GM23338 (cell line): ENCODE data around the gene MALRD1.

ENCODE experiments used
- CTCF ChIP-seq, 2 experiments: fragments of 200-600 bp in 1 of 2; sonication (generic) in 1 of 2; conservative IDR thresholded peaks; 2 replicates each; pipeline versions ENCODE4 v1.5.1 to v1.6.1; 2016 to 2017; ENCODE audit warnings: antibody characterized with exemption in 2 of 2, low read depth in 2 of 2, mild to moderate bottlenecking in 2 of 2, moderate library complexity in 1 of 2
- EZH2 ChIP-seq: fragments of 200-600 bp; sonication (generic); IDR thresholded peaks from one replicate; pipeline ENCODE4 v1.8.0; 2017; ENCODE audit warnings: antibody characterized with exemption, mild to moderate bottlenecking, low read depth; ENCODE audit not compliant: unreplicated experiment
- EZH2phosphoT487 ChIP-seq: fragments of 200-600 bp; sonication (generic); IDR thresholded peaks from one replicate; pipeline ENCODE4 v1.8.1; 2018; ENCODE audit warnings: antibody characterized with exemption; ENCODE audit not compliant: unreplicated experiment
- JUNB ChIP-seq: IDR thresholded peaks from one replicate; pipeline ENCODE4 v1.6.1; 2016; ENCODE audit warnings: antibody characterized with exemption; ENCODE audit not compliant: unreplicated experiment
- POLR2AphosphoS5 ChIP-seq: IDR thresholded peaks from 2 replicates; pipeline ENCODE4 v1.6.1; 2016; ENCODE audit warnings: antibody characterized with exemption, low read depth
- TF ChIP-seq, protein P1 (sequence below): IDR thresholded peaks from one replicate; pipeline ENCODE4 v1.6.1; 2018; ENCODE audit warnings: antibody characterized with exemption; ENCODE audit not compliant: unreplicated experiment
- TF ChIP-seq, protein P2 (sequence below): IDR thresholded peaks from 2 replicates; pipeline ENCODE4 v1.6.1; 2016; ENCODE audit warnings: antibody characterized with exemption

- TF ChIP-seq CTCF (conservative IDR thresholded peaks at IDR 0.05; ENCODE audit: low read depth in 2 of 2) (peak; percentile 75 to 91), JUNB (no peak), EZH2phosphoT487 (no peak), EZH2 (no peak), POLR2AphosphoS5 (no peak)
- TF ChIP-seq, protein P1, sequence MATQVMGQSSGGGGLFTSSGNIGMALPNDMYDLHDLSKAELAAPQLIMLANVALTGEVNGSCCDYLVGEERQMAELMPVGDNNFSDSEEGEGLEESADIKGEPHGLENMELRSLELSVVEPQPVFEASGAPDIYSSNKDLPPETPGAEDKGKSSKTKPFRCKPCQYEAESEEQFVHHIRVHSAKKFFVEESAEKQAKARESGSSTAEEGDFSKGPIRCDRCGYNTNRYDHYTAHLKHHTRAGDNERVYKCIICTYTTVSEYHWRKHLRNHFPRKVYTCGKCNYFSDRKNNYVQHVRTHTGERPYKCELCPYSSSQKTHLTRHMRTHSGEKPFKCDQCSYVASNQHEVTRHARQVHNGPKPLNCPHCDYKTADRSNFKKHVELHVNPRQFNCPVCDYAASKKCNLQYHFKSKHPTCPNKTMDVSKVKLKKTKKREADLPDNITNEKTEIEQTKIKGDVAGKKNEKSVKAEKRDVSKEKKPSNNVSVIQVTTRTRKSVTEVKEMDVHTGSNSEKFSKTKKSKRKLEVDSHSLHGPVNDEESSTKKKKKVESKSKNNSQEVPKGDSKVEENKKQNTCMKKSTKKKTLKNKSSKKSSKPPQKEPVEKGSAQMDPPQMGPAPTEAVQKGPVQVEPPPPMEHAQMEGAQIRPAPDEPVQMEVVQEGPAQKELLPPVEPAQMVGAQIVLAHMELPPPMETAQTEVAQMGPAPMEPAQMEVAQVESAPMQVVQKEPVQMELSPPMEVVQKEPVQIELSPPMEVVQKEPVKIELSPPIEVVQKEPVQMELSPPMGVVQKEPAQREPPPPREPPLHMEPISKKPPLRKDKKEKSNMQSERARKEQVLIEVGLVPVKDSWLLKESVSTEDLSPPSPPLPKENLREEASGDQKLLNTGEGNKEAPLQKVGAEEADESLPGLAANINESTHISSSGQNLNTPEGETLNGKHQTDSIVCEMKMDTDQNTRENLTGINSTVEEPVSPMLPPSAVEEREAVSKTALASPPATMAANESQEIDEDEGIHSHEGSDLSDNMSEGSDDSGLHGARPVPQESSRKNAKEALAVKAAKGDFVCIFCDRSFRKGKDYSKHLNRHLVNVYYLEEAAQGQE, result no peak
- TF ChIP-seq, protein P2, sequence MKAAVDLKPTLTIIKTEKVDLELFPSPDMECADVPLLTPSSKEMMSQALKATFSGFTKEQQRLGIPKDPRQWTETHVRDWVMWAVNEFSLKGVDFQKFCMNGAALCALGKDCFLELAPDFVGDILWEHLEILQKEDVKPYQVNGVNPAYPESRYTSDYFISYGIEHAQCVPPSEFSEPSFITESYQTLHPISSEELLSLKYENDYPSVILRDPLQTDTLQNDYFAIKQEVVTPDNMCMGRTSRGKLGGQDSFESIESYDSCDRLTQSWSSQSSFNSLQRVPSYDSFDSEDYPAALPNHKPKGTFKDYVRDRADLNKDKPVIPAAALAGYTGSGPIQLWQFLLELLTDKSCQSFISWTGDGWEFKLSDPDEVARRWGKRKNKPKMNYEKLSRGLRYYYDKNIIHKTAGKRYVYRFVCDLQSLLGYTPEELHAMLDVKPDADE, result no peak
These were observed 665.4 kb downstream of the MALRD1 start for GRCh38 chr10:19713800-19714525.
